Duodenal mucosa (tissue), 2 donors: ENCODE measurements around the gene ZNF845.
A peak's percentile ranks its signal among the peaks of the same experiment; 100 is the strongest.
"Not testable (repeated sequence)": the region's sequence is repeated elsewhere in the genome, so short reads cannot be mapped to it uniquely, and the experiment has no call there.

ENCODE experiments used
- H3K27ac ChIP-seq: one replicate; pipeline ENCODE4 v1.7.0; 2013; ENCODE audit warnings: low read depth, low read length
- H3K27me3 ChIP-seq, 2 donors: one replicate each; pipeline ENCODE4 v1.7.0; 2013; ENCODE audit warnings: low read length in 2 of 2, control low read depth in 1 of 2; ENCODE audit not compliant: insufficient read depth in 2 of 2, control insufficient read depth in 1 of 2
- H3K36me3 ChIP-seq, 2 donors: one replicate each; pipeline ENCODE4 v1.7.0; 2013; ENCODE audit warnings: low read length in 2 of 2, control low read depth in 1 of 2; ENCODE audit not compliant: insufficient read depth in 2 of 2, control insufficient read depth in 1 of 2
- H3K4me1 ChIP-seq, 2 donors: one replicate each; pipeline ENCODE4 v1.7.0; 2013; ENCODE audit warnings: low read length in 2 of 2, control low read depth in 1 of 2; ENCODE audit not compliant: insufficient read depth in 2 of 2, control insufficient read depth in 1 of 2
- H3K4me3 ChIP-seq, 2 donors: one replicate each; pipeline ENCODE4 v1.7.0; 2013; ENCODE audit warnings: low read length in 2 of 2, low read depth in 1 of 2
- H3K9ac ChIP-seq, 2 donors: one replicate each; pipeline ENCODE4 v1.7.0; 2013; ENCODE audit warnings: low read length in 2 of 2, low read depth in 1 of 2
- H3K9me3 ChIP-seq, 2 donors: one replicate each; pipeline ENCODE4 v1.7.0; 2013; ENCODE audit warnings: low read length in 2 of 2, control low read depth in 1 of 2; ENCODE audit not compliant: control insufficient read depth in 1 of 2

ZNF845 gene

DNA sequence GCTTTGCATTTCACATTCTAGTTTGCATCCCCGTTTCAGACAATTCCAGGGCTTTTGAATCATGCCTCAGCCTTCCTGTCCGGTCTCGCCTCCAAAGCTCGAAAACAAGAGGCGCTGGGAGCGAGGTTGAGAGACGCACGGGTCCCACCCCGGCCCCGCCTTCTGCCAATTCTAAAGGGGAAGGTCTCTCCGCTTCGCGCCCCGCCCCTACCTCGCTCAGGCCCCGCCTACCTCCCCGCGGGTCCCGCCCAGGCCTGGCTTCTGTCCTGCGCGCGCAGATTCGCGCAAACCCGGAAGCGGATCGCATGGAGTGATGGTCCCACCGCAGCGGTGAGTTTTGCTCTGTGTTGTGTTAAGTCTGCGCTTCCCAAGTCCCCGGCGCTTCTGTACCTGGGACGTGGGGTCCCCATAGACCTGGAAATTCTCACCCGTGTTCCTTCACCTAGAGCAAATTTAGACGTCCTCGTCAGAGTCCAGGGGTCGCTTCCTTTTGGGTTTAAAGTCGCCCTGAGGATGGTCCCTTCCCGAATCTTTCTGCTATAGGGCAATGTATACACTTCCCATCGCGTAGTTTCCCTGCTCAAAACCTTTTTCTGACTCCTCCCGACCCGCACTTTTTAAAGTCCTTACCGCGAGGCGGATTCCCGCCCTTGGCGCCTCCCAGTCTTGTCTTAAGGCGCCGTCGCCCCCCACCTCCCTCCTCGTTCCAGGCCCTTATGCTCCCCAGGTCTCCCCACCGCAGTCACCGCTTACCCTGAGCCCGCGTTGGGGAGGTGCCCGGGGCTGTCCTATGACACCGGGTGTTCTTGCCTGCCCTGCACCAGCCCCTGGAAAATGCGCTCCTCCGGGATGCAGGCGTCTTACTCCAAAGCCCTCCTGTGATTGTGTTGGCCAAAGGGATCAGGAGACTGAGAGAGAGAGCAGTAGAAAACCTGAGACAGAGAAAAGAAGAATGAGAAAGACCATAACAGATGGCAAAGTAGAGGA lies at the start of gene ZNF845:
Gene ZNF845, plus strand, starts transcription at position 287 of the 987 bp plus-strand sequence. CDS start 7,559 bp downstream, outside the sequence.
- peaks cover 0 to 12% of the 10 kb centered on the region in 2 donors for H3K36me3 ChIP-seq
- H3K27ac ChIP-seq = peak within 1 kb of the TSS; percentile 25
- peak within 1 kb of the TSS; percentile 85 to 94 for H3K4me3 ChIP-seq
- H3K9me3 ChIP-seq = peaks cover 11 to 13% of the 10 kb centered on the region in 2 donors
- no peaks in the 10 kb centered on the region for H3K27me3 ChIP-seq
- H3K9ac ChIP-seq = peak within 1 kb of the TSS; percentile 69 to 75
- peaks cover 0 to 4% of the 10 kb centered on the region in 2 donors for H3K4me1 ChIP-seq

- no peak overlapping the region for H3K9ac ChIP-seq
- H3K27me3 ChIP-seq = no peaks in the 10 kb centered on the region
- peaks cover 0 to 3% of the 10 kb centered on the region in 2 donors for H3K9me3 ChIP-seq
- H3K4me3 ChIP-seq = no peak overlapping the region
- no peaks in the 10 kb centered on the region for H3K36me3 ChIP-seq
- H3K27ac ChIP-seq = no peak overlapping the region
- H3K4me1 ChIP-seq = no peaks in the 10 kb centered on the region
These were observed 48.5 kb upstream of the ZNF845 start for GRCh38 chr19:53285087-53285486.

GRCh38 chr19:53290758-53291549 lies 42.6 kb upstream of the ZNF845 start:
- Histone ChIP-seq H3K4me3 (peak overlapping the region in 1 of 2 donors; percentile 18), H3K4me1 (no peaks in the 10 kb centered on the region), H3K9me3 (peaks cover 28 to 31% of the 10 kb centered on the region in 2 donors), H3K9ac (no peak overlapping the region), H3K27ac (no peak overlapping the region), H3K36me3 (no peaks in the 10 kb centered on the region), H3K27me3 (no peaks in the 10 kb centered on the region)

DNA sequence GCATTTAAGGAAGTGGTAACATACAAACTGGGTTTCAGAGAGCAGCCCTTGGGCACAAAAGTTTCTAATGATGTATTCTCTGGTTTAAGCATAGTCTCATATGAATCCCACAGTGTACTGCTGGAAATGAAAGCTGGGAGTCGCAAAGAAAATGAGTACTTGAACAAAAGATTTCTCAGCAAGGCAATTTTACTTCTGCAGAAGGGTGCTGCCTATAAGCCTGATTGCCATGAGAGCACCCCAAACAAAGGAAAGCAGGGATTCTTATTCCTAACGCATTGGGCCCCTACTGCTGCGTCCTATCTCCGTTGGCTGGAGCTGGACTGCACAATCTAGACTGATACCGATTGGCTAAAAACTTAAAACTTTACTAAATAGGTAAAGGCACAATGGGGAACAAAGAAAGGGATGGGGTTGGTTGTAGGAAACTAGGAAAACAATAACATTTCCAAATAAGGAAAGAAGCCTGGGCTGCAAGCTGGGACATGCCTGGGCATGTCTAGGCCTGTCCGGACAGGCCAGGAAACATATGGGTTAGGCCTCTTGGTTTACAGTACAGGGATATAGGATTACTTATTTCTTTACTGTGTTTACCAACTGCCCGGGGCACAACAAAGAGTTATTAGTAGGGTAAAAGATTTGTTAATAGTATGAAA lies 38.6 kb upstream of the ZNF845 start:
- Histone ChIP-seq H3K27ac (no peak overlapping the region), H3K36me3 (no peaks in the 10 kb centered on the region), H3K4me1 (no peaks in the 10 kb centered on the region), H3K9me3 (peaks cover 34% of the 10 kb centered on the region in 2 donors), H3K9ac (no peak overlapping the region), H3K4me3 (peak overlapping the region in 1 of 2 donors; percentile 7), H3K27me3 (no peaks in the 10 kb centered on the region)

- H3K4me1 ChIP-seq, H3K36me3 ChIP-seq, H3K27me3 ChIP-seq, H3K9ac ChIP-seq, H3K9me3 ChIP-seq, H3K4me3 ChIP-seq, H3K27ac ChIP-seq: not testable (repeated sequence)
These were observed 32.2 kb upstream of the ZNF845 start for GRCh38 chr19:53301341-53301740.

DNA sequence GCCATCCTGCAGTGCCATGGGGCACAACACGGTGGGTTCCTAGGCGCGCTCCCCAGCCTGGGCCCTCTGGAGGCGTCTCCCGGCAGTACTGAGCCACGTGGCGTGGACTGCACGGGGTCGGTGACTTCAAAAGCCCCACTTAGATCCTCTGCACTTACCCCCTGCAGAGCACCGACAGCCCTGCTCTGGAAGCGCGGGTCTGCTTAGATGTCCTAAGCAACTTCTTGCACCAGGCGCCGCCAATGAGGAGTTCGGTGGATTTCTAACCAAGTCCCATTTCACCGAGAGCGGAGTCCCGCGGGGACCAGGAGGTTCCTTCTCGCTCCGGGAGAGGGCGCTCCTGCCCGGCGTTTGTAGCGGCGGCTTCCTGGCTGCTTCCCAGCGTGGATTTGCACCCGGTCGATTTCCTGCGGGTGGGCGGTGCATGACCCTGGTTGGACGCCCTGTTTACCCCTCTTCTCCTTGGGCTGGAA lies 25.2 kb upstream of the ZNF845 start:
- no peak overlapping the region for H3K27ac ChIP-seq
- H3K9ac ChIP-seq = no peak overlapping the region
- no peak overlapping the region for H3K4me3 ChIP-seq
- no peaks in the 10 kb centered on the region for H3K36me3 ChIP-seq
- peaks cover 0 to 3% of the 10 kb centered on the region in 2 donors for H3K27me3 ChIP-seq
- no peaks in the 10 kb centered on the region for H3K4me1 ChIP-seq
- peaks cover 9 to 23% of the 10 kb centered on the region in 2 donors for H3K9me3 ChIP-seq

DNA sequence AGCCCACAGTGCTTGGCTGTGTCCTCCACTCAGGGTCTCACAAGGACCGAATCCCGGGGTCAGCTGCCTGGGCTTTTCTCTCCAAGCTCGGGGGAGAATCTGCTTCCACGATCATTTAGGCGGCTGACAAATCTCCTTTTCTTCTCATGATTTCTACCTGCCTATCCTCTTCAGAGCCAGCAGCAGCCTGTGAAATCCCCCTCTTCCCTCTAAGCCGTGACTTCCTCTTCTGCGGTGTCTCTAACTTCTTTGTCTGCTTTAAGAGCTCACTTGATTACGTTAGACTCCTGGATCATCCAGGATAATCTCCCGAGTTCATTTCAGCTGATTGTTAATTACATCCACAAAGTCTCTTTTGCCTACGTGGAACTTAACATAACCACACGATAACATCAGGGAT lies 22.5 kb upstream of the ZNF845 start:
- H3K4me1 ChIP-seq = no peaks in the 10 kb centered on the region
- no peak overlapping the region for H3K9ac ChIP-seq
- H3K27ac ChIP-seq = no peak overlapping the region
- H3K4me3 ChIP-seq = no peak overlapping the region
- H3K27me3 ChIP-seq = peaks cover 0 to 3% of the 10 kb centered on the region in 2 donors
- no peaks in the 10 kb centered on the region for H3K36me3 ChIP-seq
- H3K9me3 ChIP-seq = peaks cover 5 to 19% of the 10 kb centered on the region in 2 donors

GRCh38 chr19:53311897-53312296 lies 21.7 kb upstream of the ZNF845 start:
- Histone ChIP-seq H3K27ac (no peak overlapping the region), H3K9ac (no peak overlapping the region), H3K27me3 (peaks cover 0 to under 1% of the 10 kb centered on the region in 2 donors), H3K4me3 (no peak overlapping the region), H3K4me1 (no peaks in the 10 kb centered on the region), H3K9me3 (peaks cover 5 to 19% of the 10 kb centered on the region in 2 donors), H3K36me3 (no peaks in the 10 kb centered on the region)

DNA sequence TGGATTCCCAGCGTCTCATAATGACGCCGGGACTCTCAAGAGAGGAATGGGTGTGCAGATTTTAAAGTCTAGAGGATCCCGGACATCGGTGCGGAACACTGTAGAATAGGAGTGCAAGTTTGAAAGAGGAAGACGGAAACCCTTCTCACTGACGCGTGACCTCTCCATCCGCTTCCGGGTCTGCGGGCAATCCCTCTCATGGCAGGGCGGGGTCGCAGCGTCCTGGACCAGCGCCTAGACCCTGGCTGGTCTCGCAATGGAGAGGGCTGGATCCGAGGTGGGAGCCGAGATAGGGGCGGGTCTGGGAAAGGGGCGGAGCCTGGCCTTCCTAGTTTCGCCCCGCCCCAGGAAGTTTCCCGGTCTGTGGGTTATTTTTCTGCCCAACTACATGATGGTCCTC lies 4.6 kb upstream of the ZNF845 start:
- no peak overlapping the region for H3K9ac ChIP-seq
- H3K4me3 ChIP-seq = peak overlapping the region in 1 of 2 donors; percentile 38
- H3K27me3 ChIP-seq = no peaks in the 10 kb centered on the region
- H3K9me3 ChIP-seq = peaks cover 5 to 14% of the 10 kb centered on the region in 2 donors
- no peaks in the 10 kb centered on the region for H3K36me3 ChIP-seq
- no peak overlapping the region for H3K27ac ChIP-seq
- H3K4me1 ChIP-seq = peaks cover 0 to 4% of the 10 kb centered on the region in 2 donors
